Fibroblast of the aortic adventitia (primary cell): ENCODE measurements around the gene OR2M5. TPM values are rescaled to one million over a fixed set of nuclear protein-coding genes. Genes with fewer than 3 reads are reported as not detected.

Experiments used
- DNase-seq: peaks from one replicate; pipeline ENCODE4 v3.0.0-alpha.2; 2010; ENCODE audit warnings: low read depth
- H3K4me3 ChIP-seq: 2 replicates; pipeline ENCODE4 v1.5.1; 2011; ENCODE audit warnings: low read depth, mild to moderate bottlenecking, control low read depth, low read length, moderate library complexity
- total RNA-seq: library from RNA; depleted of rRNA; stranded (reverse); fragments of >200 nt; gene quantifications from 2 replicates; pipeline ENCODE4 v1.2.3, GENCODE V29; 2012; ENCODE audit warnings: low replicate concordance
- TF ChIP-seq, protein P1 (sequence below): IDR thresholded peaks from 2 replicates; pipeline ENCODE4 v1.5.1; 2011; ENCODE audit warnings: mild to moderate bottlenecking, low read length, control low read depth, inconsistent platforms; ENCODE audit not compliant: insufficient read depth

OR2M5 gene, protein sequence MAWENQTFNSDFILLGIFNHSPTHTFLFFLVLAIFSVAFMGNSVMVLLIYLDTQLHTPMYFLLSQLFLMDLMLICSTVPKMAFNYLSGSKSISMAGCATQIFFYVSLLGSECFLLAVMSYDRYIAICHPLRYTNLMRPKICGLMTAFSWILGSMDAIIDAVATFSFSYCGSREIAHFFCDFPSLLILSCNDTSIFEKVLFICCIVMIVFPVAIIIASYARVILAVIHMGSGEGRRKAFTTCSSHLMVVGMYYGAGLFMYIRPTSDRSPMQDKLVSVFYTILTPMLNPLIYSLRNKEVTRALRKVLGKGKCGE
- not detected in 2 replicates for total RNA-seq

DNA sequence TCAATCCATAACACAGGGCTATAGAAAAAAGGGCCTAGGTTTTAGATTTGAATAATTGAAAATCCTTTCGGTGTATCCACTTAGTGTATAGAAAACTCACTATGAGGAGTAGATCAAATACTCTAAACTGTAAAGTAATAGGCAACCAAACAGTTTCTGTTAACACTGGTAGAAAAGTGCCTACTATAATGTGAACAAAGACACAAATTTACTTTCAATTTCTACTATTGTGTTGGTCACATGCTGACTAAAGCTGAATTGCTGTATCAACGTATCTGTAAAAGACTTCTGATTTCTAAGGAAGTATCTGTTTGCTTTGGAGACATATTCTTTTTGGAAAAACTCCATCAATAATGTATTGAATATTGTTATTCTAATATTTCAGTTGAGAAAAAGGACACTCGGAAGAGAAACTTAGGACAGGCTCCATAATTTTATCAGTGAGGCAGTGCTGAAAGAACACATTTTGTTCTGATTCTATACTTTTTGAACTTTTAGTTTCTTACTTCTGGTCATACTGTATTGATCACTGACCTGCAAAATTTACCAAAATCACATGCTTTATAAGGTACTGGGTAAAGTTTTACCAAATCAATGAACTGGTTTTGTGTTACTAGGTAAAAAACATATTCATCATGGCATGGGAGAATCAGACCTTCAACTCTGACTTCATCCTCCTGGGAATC, at the start of gene OR2M5:
Gene OR2M5 (plus strand): TSS at position 636 of the 686 bp plus-strand sequence. CDS start 0 bp downstream, at position 636.
- no peak for DNase-seq
- H3K4me3 ChIP-seq, result no peak within 1 kb of the TSS
- TF ChIP-seq, protein P1, sequence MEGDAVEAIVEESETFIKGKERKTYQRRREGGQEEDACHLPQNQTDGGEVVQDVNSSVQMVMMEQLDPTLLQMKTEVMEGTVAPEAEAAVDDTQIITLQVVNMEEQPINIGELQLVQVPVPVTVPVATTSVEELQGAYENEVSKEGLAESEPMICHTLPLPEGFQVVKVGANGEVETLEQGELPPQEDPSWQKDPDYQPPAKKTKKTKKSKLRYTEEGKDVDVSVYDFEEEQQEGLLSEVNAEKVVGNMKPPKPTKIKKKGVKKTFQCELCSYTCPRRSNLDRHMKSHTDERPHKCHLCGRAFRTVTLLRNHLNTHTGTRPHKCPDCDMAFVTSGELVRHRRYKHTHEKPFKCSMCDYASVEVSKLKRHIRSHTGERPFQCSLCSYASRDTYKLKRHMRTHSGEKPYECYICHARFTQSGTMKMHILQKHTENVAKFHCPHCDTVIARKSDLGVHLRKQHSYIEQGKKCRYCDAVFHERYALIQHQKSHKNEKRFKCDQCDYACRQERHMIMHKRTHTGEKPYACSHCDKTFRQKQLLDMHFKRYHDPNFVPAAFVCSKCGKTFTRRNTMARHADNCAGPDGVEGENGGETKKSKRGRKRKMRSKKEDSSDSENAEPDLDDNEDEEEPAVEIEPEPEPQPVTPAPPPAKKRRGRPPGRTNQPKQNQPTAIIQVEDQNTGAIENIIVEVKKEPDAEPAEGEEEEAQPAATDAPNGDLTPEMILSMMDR, result no peak

DNA sequence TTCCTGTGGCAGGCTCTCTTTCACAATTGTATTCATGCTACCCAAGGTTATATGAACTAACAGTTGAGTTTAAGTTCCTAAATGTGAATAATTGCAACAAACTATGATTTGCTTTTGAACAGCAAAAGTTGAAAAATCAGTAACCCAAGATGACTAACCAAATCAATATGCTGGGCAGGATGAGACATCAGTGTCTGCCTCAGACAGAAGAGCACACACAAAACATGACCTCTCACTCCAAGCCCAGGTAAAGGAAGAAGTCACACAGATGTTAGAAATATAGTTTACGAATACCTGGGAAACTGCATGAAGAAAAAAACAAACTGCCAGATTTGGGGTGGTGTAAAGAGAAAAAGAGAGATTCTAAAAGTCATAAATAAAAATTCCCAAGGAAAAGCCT, 46.4 kb upstream of the OR2M5 start:
- no peak for DNase-seq
- H3K4me3 ChIP-seq, result no peak overlapping the region
- TF ChIP-seq, protein P1, result no peak

GRCh38 chr1:248102847-248103246, 42.1 kb upstream of the OR2M5 start:
- TF ChIP-seq, protein P1, result no peak
- no peak overlapping the region for H3K4me3 ChIP-seq
- no peak for DNase-seq

- DNase-seq, result no peak
- no peak overlapping the region for H3K4me3 ChIP-seq
- TF ChIP-seq, protein P1, result no peak
Measured at GRCh38 chr1:248111157-248111556, 33.8 kb upstream of the OR2M5 start.

- TF ChIP-seq, protein P1, result no peak
- DNase-seq, result no peak
- no peak overlapping the region for H3K4me3 ChIP-seq
Measured at GRCh38 chr1:248114890-248115289, 30.1 kb upstream of the OR2M5 start.

GRCh38 chr1:248127653-248128052, 17.3 kb upstream of the OR2M5 start:
- no peak for DNase-seq
- TF ChIP-seq, protein P1, result no peak
- no peak overlapping the region for H3K4me3 ChIP-seq
